SKM-1 (cell line): ENCODE results near the gene KRT85.

Experiments used
- DNase-seq: peaks from one replicate; lab custom pipeline; 2025; ENCODE audit not compliant: unreplicated experiment; lab: John Stamatoyannopoulos, UW

KRT85 gene

DNA sequence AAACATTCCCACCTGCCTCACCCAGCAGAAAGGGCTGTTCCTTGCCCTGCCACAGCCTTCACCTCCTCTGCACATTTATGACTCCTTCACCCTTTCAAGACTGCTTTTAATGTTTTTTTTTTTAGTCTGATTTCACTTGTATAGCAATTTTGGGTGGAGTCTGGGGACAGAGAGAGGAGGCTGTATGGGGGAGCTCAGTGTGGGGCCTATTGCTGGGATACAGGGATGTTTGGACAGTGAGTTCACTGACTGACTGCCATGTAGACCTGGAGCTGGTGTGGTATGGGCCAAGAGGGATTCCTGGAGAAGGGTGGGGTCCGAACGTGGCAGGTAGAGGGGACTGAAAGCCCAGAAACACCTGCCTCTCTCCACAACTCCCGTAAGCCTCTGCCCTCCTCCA lies 1.9 kb upstream of the KRT85 start:
- DNase-seq = no peak

- DNase-seq = no peak
Measured at GRCh38 chr12:52368508-52368907, 1.2 kb upstream of the KRT85 start.

GRCh38 chr12:52367876-52368275 lies 595 bp upstream of the KRT85 start:
- no peak for DNase-seq

DNA sequence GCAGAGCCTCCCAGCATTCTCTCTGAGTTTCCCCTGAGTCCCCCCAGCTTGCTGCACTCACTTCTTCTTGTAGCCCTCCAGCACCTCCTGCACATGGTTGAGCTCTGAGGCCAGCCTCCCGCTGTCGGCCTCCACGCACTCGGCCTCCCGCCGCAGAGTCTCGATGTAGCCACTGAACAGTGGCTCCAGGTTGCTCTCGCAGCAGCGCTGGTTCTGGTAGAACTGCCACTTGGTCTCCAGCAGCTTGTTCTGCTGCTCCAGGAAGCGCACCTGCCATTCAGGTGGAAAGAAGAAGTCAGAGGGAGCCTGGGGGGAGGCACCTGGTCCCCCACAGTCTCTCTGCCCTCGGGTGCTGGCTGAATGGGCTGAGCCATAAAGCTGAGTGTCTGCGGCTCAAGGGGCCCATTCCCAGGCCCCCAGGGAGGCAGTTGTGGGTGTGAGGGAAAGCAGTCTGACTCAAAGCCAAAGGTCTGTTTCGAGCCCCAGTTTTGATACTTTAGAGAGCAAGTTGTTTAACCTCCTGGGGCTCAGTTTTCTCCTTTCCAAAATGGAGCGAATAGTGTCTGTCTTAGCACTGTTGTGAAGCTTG lies 2.3 kb downstream of the KRT85 start:
- no peak for DNase-seq

DNA sequence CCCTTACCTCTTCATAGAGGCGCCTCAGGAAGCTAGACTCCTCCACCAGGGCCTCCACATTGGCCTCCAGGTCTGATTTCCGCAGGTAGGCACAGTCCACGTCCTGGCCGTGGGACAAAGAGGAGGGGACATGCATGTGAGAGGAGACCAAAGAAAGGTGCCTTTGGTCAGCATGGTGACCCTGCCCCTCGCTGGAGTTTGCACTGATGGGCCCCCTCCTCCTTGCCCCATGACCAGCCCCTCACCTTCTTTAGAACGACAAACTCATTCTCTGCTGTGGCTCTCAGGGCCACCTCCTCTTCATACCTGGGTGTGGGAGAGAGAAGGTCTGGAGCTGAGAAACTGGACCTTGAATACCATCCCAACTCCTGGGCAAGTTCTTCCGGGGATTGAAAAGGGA lies 3.2 kb downstream of the KRT85 start:
- no peak for DNase-seq

DNA sequence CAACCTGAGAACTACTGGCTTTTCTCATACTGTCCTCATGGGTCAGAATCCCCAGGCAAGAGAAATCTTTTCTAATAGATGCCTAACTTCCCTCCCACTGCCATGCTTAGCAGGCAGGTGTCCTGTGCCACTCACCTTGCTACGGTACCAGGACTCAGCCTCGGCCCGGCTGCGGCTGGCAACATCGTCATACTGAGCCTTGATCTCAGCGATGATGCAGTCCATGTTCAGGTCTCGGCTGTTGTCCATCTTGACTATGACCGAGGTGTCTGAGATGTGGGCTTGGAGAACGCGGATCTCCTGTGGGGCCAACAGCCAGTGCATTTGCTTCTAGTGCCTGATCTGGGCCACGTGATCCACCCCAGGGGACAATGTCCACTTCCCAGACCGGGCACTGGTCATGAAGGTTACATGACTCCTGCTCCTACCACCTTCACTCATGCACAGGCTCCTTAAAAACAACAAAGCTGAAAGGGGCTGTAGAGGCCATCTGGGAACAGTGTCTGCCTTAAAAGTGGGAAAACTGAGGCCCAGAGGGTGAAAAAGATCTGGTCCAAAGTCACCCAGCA lies 4.1 kb downstream of the KRT85 start:
- DNase-seq = no peak

- no peak for DNase-seq
Measured at GRCh38 chr12:52362118-52362726, 5.1 kb downstream of the KRT85 start.

GRCh38 chr12:52361553-52361952 lies 5.7 kb downstream of the KRT85 start:
- no peak for DNase-seq

DNA sequence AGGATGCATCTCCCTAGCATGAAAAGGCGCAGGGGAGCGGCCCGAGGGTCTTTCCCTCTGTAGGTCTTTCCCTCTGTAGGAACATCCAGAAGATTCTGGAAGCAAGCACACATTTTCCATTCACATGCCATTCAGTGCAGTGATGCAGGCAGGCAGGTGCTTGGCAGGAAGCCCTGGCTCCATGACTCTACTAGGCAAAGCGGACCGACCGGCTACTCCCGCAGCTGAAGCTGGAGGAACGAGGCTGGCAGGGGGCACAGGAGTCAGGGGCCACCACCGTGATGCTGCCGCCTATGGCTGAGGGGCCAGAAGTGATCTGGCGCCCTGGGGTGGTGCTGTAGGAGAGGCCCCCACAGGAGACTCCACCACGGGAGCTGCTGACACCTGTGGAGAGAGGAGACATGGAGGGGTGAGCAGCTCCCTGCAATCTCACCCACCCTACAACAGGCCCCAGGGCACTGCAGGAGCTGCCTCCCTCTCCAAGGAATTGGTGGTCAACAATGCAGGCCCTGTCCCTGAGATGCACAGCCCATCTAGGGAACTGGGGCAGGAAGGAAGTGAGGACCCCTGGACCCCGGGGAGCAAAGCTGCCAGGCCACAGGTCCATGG lies 6.5 kb downstream of the KRT85 start:
- no peak for DNase-seq

DNA sequence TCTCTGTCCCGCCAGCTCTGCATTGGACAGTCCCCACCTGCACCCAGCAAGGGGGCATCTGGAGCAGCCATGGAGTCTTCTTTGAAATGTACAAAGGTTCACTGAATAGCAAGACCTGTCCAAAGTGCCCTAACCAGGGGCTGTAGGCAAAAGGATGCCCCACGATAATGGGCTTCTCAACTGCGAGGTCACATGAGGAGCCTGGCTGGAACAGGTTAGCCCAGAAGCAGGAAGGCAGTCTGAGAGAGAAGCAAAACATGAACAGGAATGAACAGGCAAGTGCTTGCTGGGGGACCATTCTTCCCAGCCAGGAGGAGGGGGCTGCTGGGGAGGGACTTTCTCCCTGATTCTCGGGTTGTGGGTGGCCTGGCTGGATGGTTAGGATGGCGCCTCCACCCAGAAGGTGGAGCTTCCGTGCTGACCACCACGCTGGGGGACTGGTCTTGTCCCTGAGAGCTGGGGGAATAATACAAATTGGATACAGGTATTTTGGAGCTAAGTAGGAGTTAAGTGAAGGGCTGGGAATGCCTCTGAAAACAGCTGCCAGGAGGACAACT lies 7.1 kb downstream of the KRT85 start:
- no peak for DNase-seq

DNA sequence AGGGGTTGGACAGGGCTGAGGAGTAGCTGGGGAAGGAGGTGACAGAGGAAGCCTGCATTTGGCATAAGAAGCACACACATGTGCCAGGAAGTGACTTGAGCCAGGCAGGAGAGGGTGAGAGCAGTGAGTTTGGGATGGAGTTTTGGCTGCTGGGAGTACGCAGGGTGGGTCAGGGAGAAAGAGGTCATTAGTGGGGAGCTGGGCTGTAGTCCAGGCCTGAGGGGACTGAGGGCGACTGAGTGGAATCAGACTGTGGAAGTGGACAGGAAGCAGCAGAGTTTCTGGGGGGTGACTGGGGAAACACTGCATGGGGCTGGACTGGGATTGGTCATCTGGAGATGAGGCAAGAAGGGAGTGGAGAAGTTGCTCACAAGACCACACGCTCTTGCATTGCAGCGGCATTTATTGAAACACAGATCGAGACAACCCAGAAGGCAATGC lies 7.6 kb downstream of the KRT85 start:
- DNase-seq = no peak

DNA sequence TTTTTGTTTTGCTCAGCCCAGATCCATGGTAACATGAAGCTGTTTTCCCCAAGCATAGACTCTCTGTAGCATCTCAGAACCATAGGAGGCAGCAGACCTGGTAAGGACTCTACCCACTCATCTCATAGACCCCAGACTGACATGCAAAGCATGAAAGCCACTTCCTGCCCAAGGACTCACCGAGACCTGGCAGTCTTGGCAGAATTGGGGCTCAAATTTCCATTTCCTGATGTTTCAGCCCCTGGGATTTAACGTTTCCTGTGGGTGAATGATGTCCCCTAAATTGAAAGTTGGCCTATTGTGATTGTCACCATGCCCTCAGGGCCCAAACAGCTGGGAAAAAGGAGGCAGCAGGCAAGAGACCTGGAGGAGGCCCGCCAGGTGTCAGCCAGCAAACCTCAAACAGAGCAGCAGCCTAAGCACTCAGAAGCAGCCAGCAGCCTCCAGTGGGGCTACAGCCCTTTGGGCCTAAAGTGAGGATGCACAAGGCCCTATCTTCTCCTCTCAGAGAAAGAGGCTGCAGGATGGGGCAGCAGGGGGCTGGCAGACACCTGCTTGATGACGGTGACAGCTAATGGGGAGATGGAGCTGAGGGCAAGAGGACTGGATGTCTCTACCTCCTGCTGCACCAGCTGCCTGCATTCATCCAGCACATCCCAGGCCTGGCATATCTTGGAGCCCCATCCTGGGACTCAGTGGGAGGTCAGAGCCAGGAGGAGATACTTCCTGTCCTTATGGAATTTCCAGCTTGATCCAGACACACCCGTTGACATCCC lies 8.5 kb downstream of the KRT85 start:
- DNase-seq = no peak

GRCh38 chr12:52356762-52357580 lies 10.3 kb downstream of the KRT85 start:
- no peak for DNase-seq

GRCh38 chr12:52356031-52356761 lies 11.1 kb downstream of the KRT85 start:
- no peak for DNase-seq

DNA sequence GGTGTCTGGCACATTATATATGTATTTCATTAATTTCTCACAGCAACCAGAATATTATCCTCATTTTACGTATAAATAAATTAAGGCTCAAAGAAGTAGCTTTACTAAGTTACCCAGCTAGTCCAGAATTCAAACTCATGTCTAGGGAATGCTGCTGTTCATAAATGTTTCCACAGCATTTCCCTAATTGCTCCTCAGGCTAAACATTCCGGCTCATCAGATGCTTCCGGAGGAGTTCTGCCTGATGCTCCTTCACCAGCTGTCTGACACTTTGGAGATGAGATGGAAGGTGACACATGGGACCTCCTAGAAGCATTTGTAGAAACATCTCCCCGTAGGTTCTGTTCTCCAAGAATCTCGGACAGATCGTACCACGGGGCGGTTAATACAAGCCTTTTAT lies 12.1 kb downstream of the KRT85 start:
- DNase-seq = no peak

- DNase-seq = no peak
Measured at GRCh38 chr12:52354200-52354599, 13.1 kb downstream of the KRT85 start.

DNA sequence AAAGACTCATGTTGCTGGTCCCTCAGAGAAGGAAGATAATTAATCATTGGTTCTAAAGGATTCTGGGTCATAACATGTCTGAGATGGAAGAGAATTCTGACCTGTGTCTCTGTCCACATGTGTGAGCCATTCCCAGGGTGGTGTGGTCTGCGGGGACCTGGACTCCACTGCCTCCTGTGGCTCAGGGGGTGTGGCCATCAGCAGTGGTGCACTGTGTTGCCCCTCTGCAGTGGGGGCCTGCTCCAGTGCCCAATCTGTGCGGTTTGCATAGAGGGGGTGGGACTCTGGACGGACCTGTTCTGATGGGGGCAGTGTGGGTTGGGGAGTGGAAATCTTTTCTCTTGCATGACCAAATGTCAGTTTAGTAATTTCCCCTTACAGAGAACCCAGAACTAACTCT lies 13.5 kb downstream of the KRT85 start:
- no peak for DNase-seq

- no peak for DNase-seq
Measured at GRCh38 chr12:52352951-52353350, 14.3 kb downstream of the KRT85 start.

DNA sequence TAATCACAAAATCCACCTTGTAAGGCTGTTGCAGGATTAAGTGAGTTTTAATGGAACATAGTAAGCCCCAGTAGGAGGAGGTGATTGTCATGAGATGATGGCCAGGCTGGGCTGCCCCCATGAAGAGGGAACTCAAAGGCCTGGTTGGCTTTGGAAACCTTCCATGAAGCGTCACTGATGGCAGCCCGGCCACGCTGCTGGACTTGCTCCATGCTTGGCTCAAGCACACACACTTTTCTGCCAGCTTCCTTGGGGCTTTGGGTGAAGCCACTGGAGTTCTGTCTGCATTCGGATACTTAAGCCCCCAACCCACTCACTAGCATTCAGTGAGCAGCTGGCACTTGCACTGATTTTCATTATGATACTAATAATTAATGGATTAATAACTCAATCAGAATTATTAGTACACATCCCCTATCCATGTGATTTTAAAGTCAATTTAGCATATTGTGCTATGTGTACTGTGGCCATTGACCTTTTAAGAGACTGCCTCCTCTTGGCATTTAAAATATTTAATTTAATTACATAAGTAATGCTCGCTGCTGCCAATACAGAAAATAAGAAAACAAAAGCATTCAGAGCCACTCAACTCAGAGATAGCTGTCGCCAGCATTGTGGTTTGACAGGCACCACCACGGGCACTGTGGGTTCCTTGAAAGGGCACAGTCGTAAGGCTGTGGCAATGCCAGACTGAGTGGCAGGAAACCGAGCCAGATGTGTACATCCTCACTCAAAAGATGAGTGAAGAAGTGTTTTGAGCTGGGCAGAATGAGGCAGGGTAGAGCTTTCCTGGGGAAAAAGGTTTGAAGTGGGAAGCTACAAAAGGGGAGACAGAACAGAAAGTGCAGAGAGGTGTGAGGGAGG lies 15.9 kb downstream of the KRT85 start:
- DNase-seq = no peak
